ENCODE measurements around the gene SPTBN1. TPM values are rescaled to one million over a fixed set of nuclear protein-coding genes. Genes with fewer than 3 reads are reported as not detected.

Gene SPTBN1
- total and polyA plus RNA-seq, 2 of the 13 experiments (the other 11 are each of a cell fraction or from before 2014, with no cell fraction given): 123 to 299 TPM

- TF ChIP-seq ZNF704 (CRISPR knock-in tag; IDR thresholded peaks at IDR 0.05; ENCODE audit: borderline replicate concordance): no peak
- TF ChIP-seq ZFY (CRISPR knock-in tag; IDR thresholded peaks at IDR 0.05): no peak
- no peak for TF ChIP-seq PAF1 (CRISPR knock-in tag; IDR thresholded peaks at IDR 0.05)
- TF ChIP-seq SKI (IDR thresholded peaks at IDR 0.05; ENCODE audit: partially characterized antibody): no peak
- no peak for TF ChIP-seq ZMYM3 (CRISPR knock-in tag; IDR thresholded peaks at IDR 0.05)
- no peak for TF ChIP-seq HDAC2 (CRISPR knock-in tag; IDR thresholded peaks at IDR 0.05)
- peak; percentile 53 for TF ChIP-seq ZBTB40 (IDR thresholded peaks at IDR 0.05)
- peak; percentile 94 for TF ChIP-seq ZBTB40 (CRISPR knock-in tag; IDR thresholded peaks at IDR 0.05)
- no peak for TF ChIP-seq DMAP1 (CRISPR knock-in tag; IDR thresholded peaks at IDR 0.05)
- 0 out of 2 replicates have a peak, but pooled peaks have one; percentile 15 for TF ChIP-seq ZBTB7B (CRISPR knock-in tag; IDR thresholded peaks at IDR 0.05)
- TF ChIP-seq POLR2AphosphoS5 (IDR thresholded peaks at IDR 0.05; ENCODE audit: low read depth, low read length): no peak; the same call in 1 of the 2 replicates
- TF ChIP-seq CHD4 (IDR thresholded peaks at IDR 0.05; ENCODE audit: borderline replicate concordance, low read length): no peak
- TF ChIP-seq NBN (conservative IDR thresholded peaks at IDR 0.05): no peak
- no peak for TF ChIP-seq FOXM1 (CRISPR knock-in tag; IDR thresholded peaks at IDR 0.05)
- TF ChIP-seq ZNF180 (CRISPR knock-in tag; IDR thresholded peaks at IDR 0.05; ENCODE audit: borderline replicate concordance, low read depth): no peak
- no peak for TF ChIP-seq ZNF121 (CRISPR knock-in tag; IDR thresholded peaks at IDR 0.05)
- no peak for TF ChIP-seq MED13 (CRISPR knock-in tag; IDR thresholded peaks at IDR 0.05)
- TF ChIP-seq ATF3 (CRISPR knock-in tag; IDR thresholded peaks at IDR 0.05): no peak
- no peak for TF ChIP-seq PCBP1 (IDR thresholded peaks at IDR 0.05; ENCODE audit: borderline replicate concordance, low read depth, low read length)
- TF ChIP-seq POLR2G (IDR thresholded peaks at IDR 0.05; ENCODE audit: low read depth, low read length): peak; percentile 45
These were observed 104.2 kb downstream of the SPTBN1 start (continued) for GRCh38 chr2:54560146-54560881.
